IMR-90 (cell line): ENCODE measurements around the gene ABL1. TPM values are rescaled to one million over a fixed set of nuclear protein-coding genes. Genes with fewer than 3 reads are reported as not detected.

Source experiments
- BHLHE40 ChIP-seq: fragments of 150-350 bp; IDR thresholded peaks from 2 replicates; pipeline ENCODE4 v1.6.1; 2016; ENCODE audit warnings: mild to moderate bottlenecking, low read depth, low read length
- CEBPB ChIP-seq: IDR thresholded peaks from 2 replicates; pipeline ENCODE4 v1.6.1; 2012; ENCODE audit warnings: low read depth, low read length, improper control_type of control experiment
- CHD1 ChIP-seq: IDR thresholded peaks from 2 replicates; pipeline ENCODE4 v1.6.1; 2012; ENCODE audit warnings: low read depth, low read length, improper control_type of control experiment
- NFE2L2 ChIP-seq: fragments of 150-350 bp; IDR thresholded peaks from 2 replicates; pipeline ENCODE4 v1.6.1; 2016; ENCODE audit warnings: low read depth, mild to moderate bottlenecking, low read length
- POLR2A ChIP-seq: IDR thresholded peaks from 2 replicates; pipeline ENCODE4 v1.6.1; 2012; ENCODE audit warnings: mild to moderate bottlenecking, low read depth, low read length
- RAD21 ChIP-seq: IDR thresholded peaks from 2 replicates; pipeline ENCODE4 v1.6.1; 2012; ENCODE audit warnings: low read length, improper control_type of control experiment
- RFX5 ChIP-seq: IDR thresholded peaks from 2 replicates; pipeline ENCODE4 v1.8.0; 2012; ENCODE audit warnings: low read depth, mild to moderate bottlenecking, low read length, moderate library complexity
- SMC3 ChIP-seq: fragments of 150-350 bp; IDR thresholded peaks from 2 replicates; pipeline ENCODE4 v1.6.1; 2016; ENCODE audit warnings: low read depth, mild to moderate bottlenecking, antibody characterized with exemption, low read length, moderate library complexity
- polyA plus RNA-seq, 3 experiments: library from polyadenylated mRNA; depleted of rRNA; stranded (reverse); fragments of >200 nt; gene quantifications; 2 replicates each; pipeline ENCODE4 v1.2.3, GENCODE V29; 2012; ENCODE audit warnings: low replicate concordance in 1 of 3
- total RNA-seq: library from RNA; depleted of rRNA; stranded (reverse); fragments of >200 nt; gene quantifications from 2 replicates; pipeline ENCODE4 v1.2.3, GENCODE V29; 2012

ABL1 gene
- total and polyA plus RNA-seq, 2 of the 4 experiments (the other 2 are of a cell fraction): 33.7 to 49.1 TPM

- no peak for TF ChIP-seq CEBPB
- no peak for TF ChIP-seq POLR2A
- no peak for TF ChIP-seq BHLHE40
- no peak for TF ChIP-seq NFE2L2
- TF ChIP-seq CHD1: no peak
- TF ChIP-seq SMC3: no peak
- TF ChIP-seq RFX5: no peak
- no peak for TF ChIP-seq RAD21
Measured at GRCh38 chr9:130904070-130905044, 69.3 kb downstream of the ABL1 start (continued).
